ENCODE results near the gene C1orf52.

C1orf52 gene

GRCh38 chr1:85202864-85203255 lies 56.6 kb downstream of the C1orf52 start:
- Mint-ChIP-seq H3K9me3 (no peaks in the 10 kb centered on the region), H3K4me3 (no peak overlapping the region), H3K36me3 (no peaks in the 10 kb centered on the region), H3K4me1 (peaks cover 4% of the 10 kb centered on the region), H3K27ac (no peak overlapping the region), H3K27me3 (peaks cover 8% of the 10 kb centered on the region)
- DNase-seq (ENCODE audit: low spot score in 2 of 2) (no peak), ATAC-seq (ENCODE audit: low read depth) (no peak)

- Mint-ChIP-seq H3K36me3 (no peaks in the 10 kb centered on the region), H3K9me3 (no peaks in the 10 kb centered on the region), H3K27me3 (peaks cover 4% of the 10 kb centered on the region), H3K4me1 (peaks cover 4% of the 10 kb centered on the region), H3K4me3 (peak overlapping the region; percentile 96), H3K27ac (peak overlapping the region; percentile 87)
- DNase-seq (ENCODE audit: low spot score in 2 of 2) (no peak), ATAC-seq (ENCODE audit: low read depth) (no peak)
Measured at GRCh38 chr1:85202092-85202863, 57.2 kb downstream of the C1orf52 start.

GRCh38 chr1:85201340-85202091 lies 57.9 kb downstream of the C1orf52 start:
- Mint-ChIP-seq H3K27me3 (peaks cover 2% of the 10 kb centered on the region), H3K4me3 (peak overlapping the region; percentile 96), H3K9me3 (no peaks in the 10 kb centered on the region), H3K4me1 (peaks cover 4% of the 10 kb centered on the region), H3K27ac (peak overlapping the region; percentile 87), H3K36me3 (no peaks in the 10 kb centered on the region)
- ATAC-seq (ENCODE audit: low read depth) (peak; percentile 75), DNase-seq (ENCODE audit: low spot score in 2 of 2) (peak; percentile 67 to 82)

DNA sequence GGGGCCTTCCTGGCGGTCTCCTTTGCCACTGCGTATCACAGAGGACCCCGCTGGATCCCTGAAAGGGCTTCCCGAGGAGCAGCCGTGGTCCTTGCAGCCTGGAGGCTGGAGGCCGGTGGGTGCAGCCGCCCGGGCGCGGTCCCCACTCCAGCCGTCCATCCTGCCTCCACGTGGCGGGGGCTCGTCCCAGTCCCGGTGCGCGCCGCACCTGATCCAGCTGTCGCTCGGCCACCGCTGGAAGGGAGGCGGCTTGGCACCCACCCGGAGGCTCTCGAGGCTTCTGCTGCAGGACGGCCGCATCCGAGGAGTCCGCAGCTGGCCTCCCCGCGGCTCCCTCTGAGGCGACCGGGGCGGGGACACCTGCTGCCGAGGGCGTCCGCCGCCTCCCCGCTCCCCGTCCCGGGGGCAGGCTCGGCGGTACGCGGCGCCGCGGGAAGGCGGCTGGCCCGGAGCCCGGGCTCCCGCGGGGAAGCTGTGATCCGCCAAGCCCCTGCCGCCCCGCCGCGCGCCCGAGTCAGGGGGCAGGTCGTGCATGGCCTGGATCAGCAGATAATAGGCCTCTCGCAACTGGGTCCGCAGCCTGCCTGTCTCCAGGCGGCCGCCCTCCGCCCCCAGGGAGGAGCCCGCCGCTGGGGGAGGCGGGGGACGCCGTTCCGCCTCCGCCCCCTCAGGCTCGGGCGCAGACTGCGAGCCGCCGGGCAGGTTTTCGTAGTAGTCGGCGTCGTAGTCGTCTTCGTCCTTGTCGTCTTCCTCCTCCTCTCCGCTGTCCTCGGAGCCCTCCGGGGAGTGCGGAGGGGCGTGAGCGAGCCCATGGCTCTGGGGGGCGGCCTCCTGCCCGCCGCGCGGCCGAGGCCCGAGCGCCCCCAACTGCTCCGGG lies 58.8 kb downstream of the C1orf52 start, which contains the start of gene SYDE2:
SYDE2 (minus strand) TSS at position 554 of the 877 bp plus-strand sequence; CDS start at position 534, 20 bp downstream.
- no peaks in the 10 kb centered on the region for H3K9me3 Mint-ChIP-seq
- peak within 1 kb of the TSS; percentile 87 for H3K27ac Mint-ChIP-seq
- peaks cover 2% of the 10 kb centered on the region for H3K27me3 Mint-ChIP-seq
- H3K4me1 Mint-ChIP-seq = peaks cover 4% of the 10 kb centered on the region
- peak within 1 kb of the TSS; percentile 96 for H3K4me3 Mint-ChIP-seq
- DNase-seq (ENCODE audit: low spot score in 2 of 2) (peak in 1 of 2 donors; percentile 75), ATAC-seq (ENCODE audit: low read depth) (peak; percentile 80)
- H3K36me3 Mint-ChIP-seq = no peaks in the 10 kb centered on the region
